Suprapubic skin (tissue), 4 donors: Measurements from ENCODE around the gene RPL10. TPM values are rescaled to one million over a fixed set of nuclear protein-coding genes. Genes with fewer than 3 reads are reported as not detected.

Experiments
- DNase-seq, 2 donors: peaks; one replicate each; pipeline ENCODE4 v3.0.0-alpha.2; 2019; ENCODE audit warnings: low spot score in 2 of 2
- H3K27ac ChIP-seq: fragments of 200-600 bp; sonication (generic); one replicate; pipeline ENCODE4 v1.5.1; 2019
- H3K27me3 ChIP-seq: fragments of 200-600 bp; sonication (generic); one replicate; pipeline ENCODE4 v1.5.1; 2019
- H3K36me3 ChIP-seq: fragments of 200-600 bp; sonication (generic); one replicate; pipeline ENCODE4 v1.5.1; 2019
- H3K4me1 ChIP-seq: fragments of 200-600 bp; sonication (generic); one replicate; pipeline ENCODE4 v1.5.1; 2019
- H3K4me3 ChIP-seq: fragments of 200-600 bp; sonication (generic); one replicate; pipeline ENCODE4 v1.5.1; 2019; ENCODE audit warnings: mild to moderate bottlenecking
- H3K9me3 ChIP-seq: fragments of 200-600 bp; sonication (generic); one replicate; pipeline ENCODE4 v1.5.1; 2019
- EP300 ChIP-seq: sonication (generic); formaldehyde crosslinking; IDR thresholded peaks from one replicate; pipeline ENCODE4 v1.6.1; 2017; ENCODE audit warnings: antibody characterized with exemption
- POLR2A ChIP-seq, 2 donors: fragments of 450-650 bp; IDR thresholded peaks; one replicate each; pipeline ENCODE4 v1.6.1; 2017; ENCODE audit warnings: antibody characterized with exemption in 2 of 2, mild to moderate bottlenecking in 2 of 2, moderate library complexity in 2 of 2
- POLR2AphosphoS5 ChIP-seq, 3 donors: sonication (generic); formaldehyde crosslinking; IDR thresholded peaks; one replicate each; pipeline ENCODE4 v1.6.1; 2017; ENCODE audit warnings: antibody characterized with exemption in 3 of 3
- WGBS: methylation state at CpG from one replicate; pipeline ENCODE4 v1.1.5; 2018; 5-methylcytosine and 5-hydroxymethylcytosine counted together
- total RNA-seq, 4 donors: library from RNA; depleted of rRNA; stranded (reverse); fragments of >200 nt; gene quantifications; one replicate each; pipeline ENCODE4 v1.1.0, GENCODE V29; 2016
- TF ChIP-seq, protein P1 (sequence below), 2 donors: fragments of 200-600 bp in 1 of 2; fragments of 450-650 bp in 1 of 2; sonication (generic) in 1 of 2; IDR thresholded peaks; one replicate each; pipeline ENCODE4 v1.5.1; 2016 to 2019; ENCODE audit warnings: antibody characterized with exemption in 2 of 2, mild to moderate bottlenecking in 1 of 2, moderate library complexity in 1 of 2

The RPL10 gene
- total RNA-seq, 4 donors from 2014 or later: 3,684 to 7,390 (median 6,600) TPM

DNA sequence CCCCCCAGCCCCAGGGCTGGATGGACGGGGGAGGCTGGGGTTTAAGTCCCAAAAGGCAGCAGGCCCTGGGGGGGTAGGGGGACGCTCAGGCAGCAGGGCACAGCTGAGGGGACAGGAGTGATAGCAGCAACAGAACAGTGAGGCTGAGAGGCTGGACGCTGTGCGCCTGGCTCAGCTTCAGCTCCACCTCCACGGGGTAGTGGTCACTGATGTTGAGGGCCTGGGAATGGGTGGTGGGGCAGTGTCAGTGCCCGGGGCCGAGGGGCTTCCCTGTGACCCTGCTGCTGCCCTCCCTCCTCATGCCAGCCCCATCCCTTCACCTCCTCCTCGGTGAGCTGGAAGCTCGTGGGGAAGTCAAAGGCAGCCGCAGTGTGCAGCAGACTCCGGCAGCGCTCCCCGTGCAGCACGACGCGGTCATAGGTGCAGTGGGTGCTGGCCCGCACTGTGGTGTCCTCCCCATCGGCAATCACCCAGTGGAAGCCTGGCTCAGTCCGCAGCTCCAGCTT, 4.5 kb downstream of the RPL10 start:
- DNase-seq: no peak
- no peaks in the 10 kb centered on the region for H3K9me3 ChIP-seq
- TF ChIP-seq, protein P1, sequence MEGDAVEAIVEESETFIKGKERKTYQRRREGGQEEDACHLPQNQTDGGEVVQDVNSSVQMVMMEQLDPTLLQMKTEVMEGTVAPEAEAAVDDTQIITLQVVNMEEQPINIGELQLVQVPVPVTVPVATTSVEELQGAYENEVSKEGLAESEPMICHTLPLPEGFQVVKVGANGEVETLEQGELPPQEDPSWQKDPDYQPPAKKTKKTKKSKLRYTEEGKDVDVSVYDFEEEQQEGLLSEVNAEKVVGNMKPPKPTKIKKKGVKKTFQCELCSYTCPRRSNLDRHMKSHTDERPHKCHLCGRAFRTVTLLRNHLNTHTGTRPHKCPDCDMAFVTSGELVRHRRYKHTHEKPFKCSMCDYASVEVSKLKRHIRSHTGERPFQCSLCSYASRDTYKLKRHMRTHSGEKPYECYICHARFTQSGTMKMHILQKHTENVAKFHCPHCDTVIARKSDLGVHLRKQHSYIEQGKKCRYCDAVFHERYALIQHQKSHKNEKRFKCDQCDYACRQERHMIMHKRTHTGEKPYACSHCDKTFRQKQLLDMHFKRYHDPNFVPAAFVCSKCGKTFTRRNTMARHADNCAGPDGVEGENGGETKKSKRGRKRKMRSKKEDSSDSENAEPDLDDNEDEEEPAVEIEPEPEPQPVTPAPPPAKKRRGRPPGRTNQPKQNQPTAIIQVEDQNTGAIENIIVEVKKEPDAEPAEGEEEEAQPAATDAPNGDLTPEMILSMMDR (IDR thresholded peaks at IDR 0.05): no peak
- TF ChIP-seq POLR2A (IDR thresholded peaks at IDR 0.05): no peak
- TF ChIP-seq EP300: no peak
- no peak for TF ChIP-seq POLR2AphosphoS5 (IDR thresholded peaks at IDR 0.05)
- no peaks in the 10 kb centered on the region for H3K27me3 ChIP-seq
- peaks cover 8% of the 10 kb centered on the region for H3K36me3 ChIP-seq
- H3K4me3 ChIP-seq: no peak overlapping the region
- WGBS: 82% methylated on average over 15 of the region's 19 CpGs
- H3K4me1 ChIP-seq: peaks cover 28% of the 10 kb centered on the region
- H3K27ac ChIP-seq: peak overlapping the region; percentile 18

DNA sequence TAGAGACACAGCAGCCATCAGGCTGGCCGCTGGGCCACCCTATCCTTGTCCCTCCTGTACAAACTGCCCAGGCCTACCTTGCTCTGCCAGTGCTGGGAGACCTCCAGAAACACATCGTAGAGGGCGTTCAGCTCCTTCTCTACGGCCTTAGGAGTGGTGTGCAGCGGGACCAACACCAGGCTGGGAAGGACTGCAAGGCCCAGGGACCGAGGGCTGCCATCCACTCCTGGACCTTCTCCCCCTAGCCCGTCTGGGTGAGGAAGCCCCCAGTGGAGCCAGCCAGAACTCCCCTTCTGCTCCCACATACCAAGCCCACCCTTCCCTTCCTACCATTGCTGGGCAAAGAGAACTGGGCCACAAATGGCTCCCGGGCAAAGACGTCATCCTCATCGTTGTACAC, 5.0 kb downstream of the RPL10 start:
- Histone ChIP-seq H3K4me1 (peaks cover 28% of the 10 kb centered on the region), H3K4me3 (no peak overlapping the region), H3K9me3 (no peaks in the 10 kb centered on the region), H3K27ac (no peak overlapping the region), H3K36me3 (peaks cover 8% of the 10 kb centered on the region), H3K27me3 (no peaks in the 10 kb centered on the region)
- no peak for DNase-seq
- TF ChIP-seq POLR2AphosphoS5 (IDR thresholded peaks at IDR 0.05) (no peak), EP300 (no peak), POLR2A (IDR thresholded peaks at IDR 0.05) (no peak)
- TF ChIP-seq, protein P1 (IDR thresholded peaks at IDR 0.05): no peak
- 100% methylated on average over 3 of the region's 10 CpGs for WGBS

GRCh38 chrX:154403858-154404257, 5.7 kb downstream of the RPL10 start:
- Histone ChIP-seq H3K4me3 (no peak overlapping the region), H3K4me1 (peaks cover 28% of the 10 kb centered on the region), H3K27ac (no peak overlapping the region), H3K9me3 (no peaks in the 10 kb centered on the region), H3K36me3 (peaks cover 8% of the 10 kb centered on the region), H3K27me3 (no peaks in the 10 kb centered on the region)
- WGBS: 83% methylated on average over 4 of the region's 4 CpGs
- DNase-seq: no peak
- TF ChIP-seq POLR2A (IDR thresholded peaks at IDR 0.05) (no peak), POLR2AphosphoS5 (IDR thresholded peaks at IDR 0.05) (no peak), EP300 (no peak)
- TF ChIP-seq, protein P1 (IDR thresholded peaks at IDR 0.05): no peak

DNA sequence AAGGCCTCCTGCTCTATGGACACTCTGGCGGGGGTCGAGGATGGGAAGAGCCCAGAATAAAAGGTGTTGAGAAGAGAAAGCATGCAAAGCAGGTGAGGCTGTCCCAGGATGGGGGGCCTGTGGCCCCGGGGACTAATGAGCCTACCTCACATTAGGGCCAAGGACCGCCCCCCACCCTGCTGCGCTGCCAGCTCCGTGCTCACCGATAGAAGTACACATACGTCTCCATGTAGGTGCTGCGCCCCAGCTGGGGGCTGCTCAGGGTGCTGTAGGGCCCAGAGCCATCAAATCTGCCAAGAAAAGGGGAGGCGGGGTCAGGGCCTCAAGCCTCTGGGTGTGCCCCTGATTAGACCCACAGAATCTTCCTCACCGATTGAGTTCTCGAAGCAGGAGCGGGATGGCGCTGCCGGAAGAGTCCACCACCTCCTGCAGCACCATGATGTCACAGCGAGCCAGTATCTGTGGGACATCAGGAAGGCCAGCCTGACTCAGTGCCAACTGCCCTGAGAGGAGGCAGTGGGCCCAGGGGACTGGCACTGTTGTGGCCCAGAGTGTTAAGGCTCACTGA, 6.5 kb downstream of the RPL10 start:
- peaks cover 7% of the 10 kb centered on the region for H3K36me3 ChIP-seq
- 91% methylated on average over 14 of the region's 16 CpGs for WGBS
- no peak overlapping the region for H3K27ac ChIP-seq
- H3K4me1 ChIP-seq: peaks cover 21% of the 10 kb centered on the region
- TF ChIP-seq POLR2AphosphoS5 (IDR thresholded peaks at IDR 0.05): no peak
- no peak for TF ChIP-seq EP300
- no peak for TF ChIP-seq POLR2A (IDR thresholded peaks at IDR 0.05)
- TF ChIP-seq, protein P1 (IDR thresholded peaks at IDR 0.05): no peak
- DNase-seq: no peak
- no peak overlapping the region for H3K4me3 ChIP-seq
- H3K27me3 ChIP-seq: no peaks in the 10 kb centered on the region
- H3K9me3 ChIP-seq: no peaks in the 10 kb centered on the region

DNA sequence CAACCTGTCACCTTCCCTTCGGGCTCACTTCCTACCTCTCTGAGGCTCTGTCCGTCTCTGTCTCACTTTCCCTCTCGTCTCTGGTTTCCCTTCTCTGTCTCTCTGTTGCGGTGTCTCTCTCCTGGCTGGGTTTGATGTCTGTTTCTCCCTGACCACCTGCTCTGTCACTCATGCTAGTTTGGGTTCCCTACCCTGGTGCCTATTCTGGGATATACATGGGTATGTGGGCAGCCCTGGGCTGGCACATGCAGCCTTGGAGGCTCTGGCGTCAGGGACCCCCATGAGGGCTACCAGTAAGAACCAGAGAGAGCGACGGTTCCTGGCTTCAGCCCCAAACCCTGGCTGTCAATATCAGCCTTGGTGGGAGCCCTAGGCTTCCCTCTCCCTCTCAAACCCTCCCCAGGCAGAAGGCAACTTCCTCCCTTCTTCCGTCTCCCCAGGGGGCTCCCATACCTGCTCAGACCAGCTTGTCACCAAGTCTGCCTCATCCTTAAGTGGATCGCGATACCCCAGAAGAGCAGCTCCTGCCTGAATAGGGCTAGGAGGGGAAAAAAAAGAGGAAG, 10.6 kb downstream of the RPL10 start:
- Histone ChIP-seq H3K4me1 (peaks cover 12% of the 10 kb centered on the region), H3K27ac (no peak overlapping the region), H3K36me3 (no peaks in the 10 kb centered on the region), H3K4me3 (peak overlapping the region; percentile 39), H3K9me3 (no peaks in the 10 kb centered on the region), H3K27me3 (no peaks in the 10 kb centered on the region)
- no peak for DNase-seq
- TF ChIP-seq POLR2A (IDR thresholded peaks at IDR 0.05): no peak
- WGBS: 75% methylated on average over 10 of the region's 10 CpGs
